Neural crest cell (in vitro differentiated cells): ENCODE results near the gene VWA5B2. TPM values are rescaled to one million over a fixed set of nuclear protein-coding genes. Genes with fewer than 3 reads are reported as not detected.

Source experiments
- DNase-seq: peaks from one replicate; pipeline ENCODE4 v3.0.0; 2021; ENCODE audit warnings: low read depth, mixed read lengths, low spot score
- H3K27ac Mint-ChIP-seq: one replicate; pipeline ENCODE4 v1.8.0; 2021; ENCODE audit warnings: mild to moderate bottlenecking, mixed read lengths; ENCODE audit not compliant: unreplicated experiment
- H3K27me3 Mint-ChIP-seq: 2 replicates; pipeline ENCODE4 v1.8.0; 2021; ENCODE audit warnings: low read depth, mild to moderate bottlenecking, mixed read lengths
- H3K36me3 Mint-ChIP-seq: 2 replicates; pipeline ENCODE4 v1.8.0; 2021; ENCODE audit warnings: low read depth, mild to moderate bottlenecking, mixed read lengths
- H3K4me1 Mint-ChIP-seq: 2 replicates; pipeline ENCODE4 v1.8.0; 2021; ENCODE audit warnings: mixed read lengths
- H3K4me3 Mint-ChIP-seq: one replicate; pipeline ENCODE4 v1.8.0; 2021; ENCODE audit warnings: mild to moderate bottlenecking, mixed read lengths
- H3K9me3 Mint-ChIP-seq: 2 replicates; pipeline ENCODE4 v1.8.0; 2021; ENCODE audit warnings: mixed read lengths
- total RNA-seq: library from RNA; stranded (reverse); gene quantifications from 2 replicates; pipeline ENCODE4 v1.2.1, GENCODE V29; 2021
- TF ChIP-seq, protein P1 (sequence below): fragments of 200-600 bp; sonication (generic); conservative IDR thresholded peaks from 2 replicates; pipeline ENCODE4 v1.5.0; 2021; ENCODE audit warnings: antibody characterized with exemption, mild to moderate bottlenecking

Gene VWA5B2
- total RNA-seq, 1 donor from 2014 or later: 0.56 TPM

DNA sequence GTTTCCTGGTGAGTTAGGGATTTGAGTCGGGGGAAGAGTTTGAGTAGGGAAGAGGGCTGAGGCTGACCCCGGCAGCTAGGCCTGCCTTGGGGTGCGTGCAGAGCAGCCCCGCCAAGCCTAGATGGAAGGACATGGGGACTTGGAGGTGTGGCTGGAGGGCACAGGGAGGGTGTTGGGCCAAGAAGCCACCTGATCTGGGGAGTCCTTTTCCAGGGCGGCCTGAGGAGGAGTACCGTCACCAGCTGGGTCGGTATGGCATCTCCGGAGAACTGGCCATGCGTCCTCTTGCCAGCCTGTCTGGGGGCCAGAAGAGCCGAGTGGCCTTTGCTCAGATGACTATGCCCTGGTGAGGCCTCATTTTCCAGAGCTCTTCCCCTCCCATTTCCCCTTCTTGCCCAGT lies 36.5 kb upstream of the VWA5B2 start:
- Mint-ChIP-seq H3K4me1 (peaks cover under 1% of the 10 kb centered on the region), H3K27ac (no peak overlapping the region), H3K36me3 (peaks cover 4% of the 10 kb centered on the region), H3K9me3 (no peaks in the 10 kb centered on the region), H3K4me3 (no peak overlapping the region), H3K27me3 (no peaks in the 10 kb centered on the region)
- TF ChIP-seq, protein P1, sequence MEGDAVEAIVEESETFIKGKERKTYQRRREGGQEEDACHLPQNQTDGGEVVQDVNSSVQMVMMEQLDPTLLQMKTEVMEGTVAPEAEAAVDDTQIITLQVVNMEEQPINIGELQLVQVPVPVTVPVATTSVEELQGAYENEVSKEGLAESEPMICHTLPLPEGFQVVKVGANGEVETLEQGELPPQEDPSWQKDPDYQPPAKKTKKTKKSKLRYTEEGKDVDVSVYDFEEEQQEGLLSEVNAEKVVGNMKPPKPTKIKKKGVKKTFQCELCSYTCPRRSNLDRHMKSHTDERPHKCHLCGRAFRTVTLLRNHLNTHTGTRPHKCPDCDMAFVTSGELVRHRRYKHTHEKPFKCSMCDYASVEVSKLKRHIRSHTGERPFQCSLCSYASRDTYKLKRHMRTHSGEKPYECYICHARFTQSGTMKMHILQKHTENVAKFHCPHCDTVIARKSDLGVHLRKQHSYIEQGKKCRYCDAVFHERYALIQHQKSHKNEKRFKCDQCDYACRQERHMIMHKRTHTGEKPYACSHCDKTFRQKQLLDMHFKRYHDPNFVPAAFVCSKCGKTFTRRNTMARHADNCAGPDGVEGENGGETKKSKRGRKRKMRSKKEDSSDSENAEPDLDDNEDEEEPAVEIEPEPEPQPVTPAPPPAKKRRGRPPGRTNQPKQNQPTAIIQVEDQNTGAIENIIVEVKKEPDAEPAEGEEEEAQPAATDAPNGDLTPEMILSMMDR: no peak
- DNase-seq: no peak

DNA sequence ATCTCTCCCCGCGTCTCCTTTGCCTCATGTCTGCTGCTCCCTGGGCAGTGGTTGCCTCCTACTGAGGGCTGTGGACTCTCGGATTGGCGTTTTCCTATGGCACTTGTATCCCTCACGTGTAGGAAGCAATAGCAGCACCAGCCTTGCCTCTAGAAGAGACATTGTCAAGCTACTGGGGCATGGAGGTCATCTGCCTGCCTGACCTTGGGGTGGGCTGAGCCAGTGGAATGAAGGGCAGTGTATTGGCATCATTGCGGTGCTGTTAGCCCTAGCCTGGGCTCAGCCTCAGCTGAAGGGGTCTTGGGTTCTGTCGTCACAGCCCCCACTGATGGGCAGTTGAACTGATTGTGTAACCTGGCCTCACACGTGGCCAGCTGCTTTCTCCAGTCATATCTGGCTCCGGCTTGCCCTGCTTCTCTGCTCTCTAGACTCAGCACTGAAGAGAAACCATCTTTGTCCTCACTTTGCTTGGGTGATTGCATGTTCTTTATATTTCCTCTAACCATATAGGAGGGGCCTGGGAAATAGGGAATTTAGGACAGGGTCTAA lies 35.3 kb upstream of the VWA5B2 start:
- no peak for DNase-seq
- Mint-ChIP-seq H3K27ac (no peak overlapping the region), H3K9me3 (no peaks in the 10 kb centered on the region), H3K27me3 (no peaks in the 10 kb centered on the region), H3K36me3 (peaks cover 4% of the 10 kb centered on the region), H3K4me3 (no peak overlapping the region), H3K4me1 (no peaks in the 10 kb centered on the region)
- TF ChIP-seq, protein P1: no peak

DNA sequence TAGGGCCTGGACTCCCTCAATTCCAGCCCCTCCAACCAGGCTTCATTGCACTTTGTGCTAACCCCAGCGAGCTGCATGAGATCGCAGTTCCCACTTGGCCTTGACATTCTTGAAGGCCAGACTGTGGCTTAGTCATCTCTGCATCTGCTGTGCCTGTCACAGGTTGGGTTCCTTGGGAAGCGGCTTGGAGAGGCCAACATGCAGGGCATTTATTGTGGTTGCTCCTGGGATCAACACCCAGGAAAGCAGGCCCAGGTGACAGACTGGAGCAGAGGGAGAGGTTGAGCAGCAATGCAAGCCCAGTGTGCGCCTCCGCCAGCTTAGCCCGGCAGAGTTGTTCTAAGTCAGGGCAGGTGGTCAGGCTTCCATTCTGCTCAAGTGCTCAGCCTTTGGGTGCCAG lies 32.8 kb upstream of the VWA5B2 start:
- peaks cover 2% of the 10 kb centered on the region for H3K36me3 Mint-ChIP-seq
- H3K27ac Mint-ChIP-seq: no peak overlapping the region
- no peaks in the 10 kb centered on the region for H3K27me3 Mint-ChIP-seq
- H3K4me1 Mint-ChIP-seq: no peaks in the 10 kb centered on the region
- no peaks in the 10 kb centered on the region for H3K9me3 Mint-ChIP-seq
- TF ChIP-seq, protein P1: no peak
- no peak for DNase-seq
- no peak overlapping the region for H3K4me3 Mint-ChIP-seq

DNA sequence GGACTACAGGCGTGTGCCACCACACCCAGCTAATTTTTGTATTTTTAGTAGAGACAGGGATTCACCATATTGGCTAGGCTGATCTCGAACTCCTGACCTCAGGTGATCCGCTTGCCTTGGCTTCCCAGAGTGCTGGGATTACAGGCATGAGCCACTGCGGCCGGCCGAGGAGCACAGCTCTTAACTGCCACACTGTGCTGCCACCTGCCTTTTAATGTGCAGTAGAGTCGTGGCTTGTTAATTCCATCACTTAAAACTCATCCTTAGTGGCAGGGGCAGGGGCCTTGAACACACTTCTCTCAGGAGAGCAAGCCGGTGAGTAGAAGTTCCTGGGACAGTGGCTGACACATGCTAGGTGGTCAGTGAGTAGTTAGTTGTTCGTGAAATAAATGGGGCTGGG lies 30.9 kb upstream of the VWA5B2 start:
- TF ChIP-seq, protein P1: no peak
- DNase-seq: no peak
- H3K4me3 Mint-ChIP-seq: no peak overlapping the region
- no peaks in the 10 kb centered on the region for H3K27me3 Mint-ChIP-seq
- no peak overlapping the region for H3K27ac Mint-ChIP-seq
- no peaks in the 10 kb centered on the region for H3K36me3 Mint-ChIP-seq
- no peaks in the 10 kb centered on the region for H3K9me3 Mint-ChIP-seq
- no peaks in the 10 kb centered on the region for H3K4me1 Mint-ChIP-seq

DNA sequence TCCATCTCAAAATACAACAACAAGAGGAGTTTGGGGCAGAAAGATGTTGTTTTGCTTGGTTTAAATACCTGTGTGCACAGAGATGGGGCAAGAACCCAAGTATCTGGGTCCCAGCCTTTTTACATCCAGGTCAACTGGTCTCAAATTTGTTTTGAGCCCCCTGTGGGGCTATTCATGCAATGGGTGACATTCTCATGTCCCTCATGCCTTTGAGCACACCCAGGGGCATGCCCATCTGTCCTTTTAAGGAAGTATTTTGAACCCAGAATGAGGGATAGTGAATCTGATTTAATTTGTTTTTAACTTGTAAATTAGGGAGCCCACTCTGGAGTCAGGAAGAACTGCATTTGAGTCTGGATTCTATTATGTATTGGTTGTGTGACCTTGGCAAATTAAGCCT lies 28.6 kb upstream of the VWA5B2 start:
- Mint-ChIP-seq H3K9me3 (no peaks in the 10 kb centered on the region), H3K4me1 (no peaks in the 10 kb centered on the region), H3K27ac (no peak overlapping the region), H3K27me3 (peaks cover 4% of the 10 kb centered on the region), H3K36me3 (no peaks in the 10 kb centered on the region), H3K4me3 (no peak overlapping the region)
- TF ChIP-seq, protein P1: no peak
- no peak for DNase-seq

DNA sequence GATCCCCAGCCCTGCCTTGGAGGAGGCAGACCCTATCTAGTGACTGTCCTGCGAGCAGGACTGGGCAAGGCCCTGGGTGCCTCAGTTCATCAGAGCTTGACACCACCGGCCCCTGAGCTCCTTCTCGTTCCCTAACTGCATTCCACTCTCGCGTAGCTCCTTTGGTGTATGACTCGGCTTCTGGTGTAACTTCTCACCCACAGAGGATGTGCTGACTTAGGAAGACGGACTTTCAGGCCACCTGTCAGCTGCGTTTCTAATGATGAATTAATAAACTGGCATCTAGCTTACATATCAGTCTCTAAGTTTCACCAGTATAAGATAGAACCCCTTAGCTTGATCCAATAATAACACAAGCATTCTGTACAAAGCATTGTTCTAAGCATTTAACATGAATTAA lies 25.9 kb upstream of the VWA5B2 start:
- TF ChIP-seq, protein P1: no peak
- H3K36me3 Mint-ChIP-seq: no peaks in the 10 kb centered on the region
- DNase-seq: no peak
- peaks cover 21% of the 10 kb centered on the region for H3K27me3 Mint-ChIP-seq
- H3K9me3 Mint-ChIP-seq: no peaks in the 10 kb centered on the region
- H3K27ac Mint-ChIP-seq: no peak overlapping the region
- H3K4me3 Mint-ChIP-seq: no peak overlapping the region
- H3K4me1 Mint-ChIP-seq: no peaks in the 10 kb centered on the region
